ENCODE data around the gene APPL2.

Gene APPL2

DNA sequence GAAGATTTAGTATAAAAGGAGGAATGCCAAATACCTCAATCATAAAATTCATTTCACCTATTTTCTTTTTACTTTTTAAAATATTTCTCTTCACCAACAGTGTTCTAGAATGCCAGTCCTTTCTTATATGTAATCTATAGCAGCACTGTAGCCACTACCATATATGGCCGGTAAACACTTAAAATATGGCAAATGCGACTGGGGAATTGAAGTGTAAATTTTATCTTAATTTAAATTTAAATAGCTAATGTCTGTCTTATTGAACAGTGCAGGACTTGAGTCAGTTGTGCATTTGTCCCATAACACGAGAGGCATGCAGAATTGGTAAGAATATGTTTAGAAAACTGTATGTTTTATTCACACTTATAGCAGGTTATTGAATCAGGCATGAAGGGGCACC is 78.4 kb downstream of the APPL2 start:
- Histone ChIP-seq H3K27me3 (ENCODE audit: insufficient read depth, low read length) (no peaks in the 10 kb centered on the region), H3K36me3 (ENCODE audit: insufficient read depth, low read length) (peaks cover 48% of the 10 kb centered on the region), H3K4me3 (ENCODE audit: low read depth, low read length, poor library complexity, severe bottlenecking) (no peak overlapping the region), H3K9me3 (ENCODE audit: low read length) (no peaks in the 10 kb centered on the region), H3K9me2 (ENCODE audit: low read depth, low read length) (no peaks in the 10 kb centered on the region), H2AFZ (ENCODE audit: low read length) (no peak overlapping the region), H3F3A (ENCODE audit: insufficient read depth, low read length) (no peaks in the 10 kb centered on the region), H3K79me2 (ENCODE audit: insufficient read depth, low read length) (no peaks in the 10 kb centered on the region), H3K4me2 (ENCODE audit: low read length) (no peak overlapping the region), H4K20me1 (ENCODE audit: insufficient read depth, low read length) (no peaks in the 10 kb centered on the region), H3K4me1 (ENCODE audit: insufficient read depth, low read length, severe bottlenecking) (no peaks in the 10 kb centered on the region), H3K9ac (ENCODE audit: low read length) (no peak overlapping the region), H3K27ac (ENCODE audit: low read depth, low read length, poor library complexity, severe bottlenecking) (no peak overlapping the region)
- TF ChIP-seq, protein P1, sequence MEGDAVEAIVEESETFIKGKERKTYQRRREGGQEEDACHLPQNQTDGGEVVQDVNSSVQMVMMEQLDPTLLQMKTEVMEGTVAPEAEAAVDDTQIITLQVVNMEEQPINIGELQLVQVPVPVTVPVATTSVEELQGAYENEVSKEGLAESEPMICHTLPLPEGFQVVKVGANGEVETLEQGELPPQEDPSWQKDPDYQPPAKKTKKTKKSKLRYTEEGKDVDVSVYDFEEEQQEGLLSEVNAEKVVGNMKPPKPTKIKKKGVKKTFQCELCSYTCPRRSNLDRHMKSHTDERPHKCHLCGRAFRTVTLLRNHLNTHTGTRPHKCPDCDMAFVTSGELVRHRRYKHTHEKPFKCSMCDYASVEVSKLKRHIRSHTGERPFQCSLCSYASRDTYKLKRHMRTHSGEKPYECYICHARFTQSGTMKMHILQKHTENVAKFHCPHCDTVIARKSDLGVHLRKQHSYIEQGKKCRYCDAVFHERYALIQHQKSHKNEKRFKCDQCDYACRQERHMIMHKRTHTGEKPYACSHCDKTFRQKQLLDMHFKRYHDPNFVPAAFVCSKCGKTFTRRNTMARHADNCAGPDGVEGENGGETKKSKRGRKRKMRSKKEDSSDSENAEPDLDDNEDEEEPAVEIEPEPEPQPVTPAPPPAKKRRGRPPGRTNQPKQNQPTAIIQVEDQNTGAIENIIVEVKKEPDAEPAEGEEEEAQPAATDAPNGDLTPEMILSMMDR (IDR thresholded peaks at IDR 0.05; ENCODE audit: low read length) = no peak

DNA sequence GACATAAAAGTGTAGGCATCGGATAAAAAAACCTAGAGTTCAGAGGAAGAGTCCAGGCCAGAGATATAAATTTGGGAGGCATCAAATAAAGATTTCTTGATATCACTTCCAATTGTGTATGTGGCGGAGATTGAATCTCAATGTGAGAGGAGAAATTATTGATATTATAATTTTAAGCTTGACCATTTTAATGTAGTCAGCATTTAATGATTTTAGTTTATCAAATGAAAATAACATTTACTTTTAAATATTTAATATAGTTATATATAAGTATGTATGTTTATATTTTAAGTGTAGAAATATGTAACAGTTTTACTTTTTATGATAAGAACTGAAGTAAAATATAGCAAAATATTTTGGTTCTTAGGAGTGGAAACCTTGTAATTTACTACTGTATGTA is 79.7 kb downstream of the APPL2 start:
- Histone ChIP-seq H3K4me2 (ENCODE audit: low read length) (no peak overlapping the region), H3K79me2 (ENCODE audit: insufficient read depth, low read length) (no peaks in the 10 kb centered on the region), H3K9me3 (ENCODE audit: low read length) (no peaks in the 10 kb centered on the region), H3K9me2 (ENCODE audit: low read depth, low read length) (no peaks in the 10 kb centered on the region), H3K9ac (ENCODE audit: low read length) (no peak overlapping the region), H3K4me3 (ENCODE audit: low read depth, low read length, poor library complexity, severe bottlenecking) (no peak overlapping the region), H3F3A (ENCODE audit: insufficient read depth, low read length) (no peaks in the 10 kb centered on the region), H3K4me1 (ENCODE audit: insufficient read depth, low read length, severe bottlenecking) (no peaks in the 10 kb centered on the region), H3K36me3 (ENCODE audit: insufficient read depth, low read length) (peaks cover 42% of the 10 kb centered on the region), H2AFZ (ENCODE audit: low read length) (no peak overlapping the region), H4K20me1 (ENCODE audit: insufficient read depth, low read length) (no peaks in the 10 kb centered on the region), H3K27me3 (ENCODE audit: insufficient read depth, low read length) (no peaks in the 10 kb centered on the region), H3K27ac (ENCODE audit: low read depth, low read length, poor library complexity, severe bottlenecking) (no peak overlapping the region)
- TF ChIP-seq, protein P1 (IDR thresholded peaks at IDR 0.05; ENCODE audit: low read length) = no peak
- no peak for TF ChIP-seq EZH2 (IDR thresholded peaks at IDR 0.05; ENCODE audit: borderline replicate concordance, low read length)

DNA sequence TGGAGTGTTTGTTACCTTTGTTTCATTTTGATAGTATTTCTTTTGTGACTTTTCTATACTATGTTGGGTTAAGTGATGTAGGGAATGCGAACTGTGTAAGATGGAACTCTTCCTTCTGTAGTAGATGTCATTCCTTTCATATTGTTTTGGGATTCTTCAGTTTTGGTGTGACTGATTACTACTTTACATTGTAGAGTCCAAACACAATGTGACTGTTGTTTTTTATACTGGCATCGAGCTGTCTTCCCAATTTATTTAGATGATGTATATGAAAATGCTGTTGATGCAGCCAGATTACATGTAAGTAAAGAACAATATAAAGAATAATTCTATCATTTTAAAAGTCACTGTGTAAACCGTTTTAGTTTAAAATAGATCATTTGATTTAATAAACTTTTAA is 93.7 kb downstream of the APPL2 start:
- no peaks in the 10 kb centered on the region for H3K79me2 ChIP-seq (ENCODE audit: insufficient read depth, low read length)
- no peaks in the 10 kb centered on the region for H4K20me1 ChIP-seq (ENCODE audit: insufficient read depth, low read length)
- H3K9ac ChIP-seq (ENCODE audit: low read length) = no peak overlapping the region
- H3F3A ChIP-seq (ENCODE audit: insufficient read depth, low read length) = no peaks in the 10 kb centered on the region
- no peak overlapping the region for H3K4me3 ChIP-seq (ENCODE audit: low read depth, low read length, poor library complexity, severe bottlenecking)
- H3K36me3 ChIP-seq (ENCODE audit: insufficient read depth, low read length) = peaks cover 59% of the 10 kb centered on the region
- TF ChIP-seq EZH2 (IDR thresholded peaks at IDR 0.05; ENCODE audit: borderline replicate concordance, low read length) = no peak
- TF ChIP-seq, protein P1 (IDR thresholded peaks at IDR 0.05; ENCODE audit: low read length) = no peak
- H3K27ac ChIP-seq (ENCODE audit: low read depth, low read length, poor library complexity, severe bottlenecking) = no peak overlapping the region
- no peaks in the 10 kb centered on the region for H3K9me3 ChIP-seq (ENCODE audit: low read length)
- no peaks in the 10 kb centered on the region for H3K27me3 ChIP-seq (ENCODE audit: insufficient read depth, low read length)
- no peak overlapping the region for H3K4me2 ChIP-seq (ENCODE audit: low read length)
- H2AFZ ChIP-seq (ENCODE audit: low read length) = no peak overlapping the region
- no peaks in the 10 kb centered on the region for H3K9me2 ChIP-seq (ENCODE audit: low read depth, low read length)
- no peaks in the 10 kb centered on the region for H3K4me1 ChIP-seq (ENCODE audit: insufficient read depth, low read length, severe bottlenecking)

Data from OCI-LY1 (cell line).